ENCODE measurements around the gene PTPRE.

DNA sequence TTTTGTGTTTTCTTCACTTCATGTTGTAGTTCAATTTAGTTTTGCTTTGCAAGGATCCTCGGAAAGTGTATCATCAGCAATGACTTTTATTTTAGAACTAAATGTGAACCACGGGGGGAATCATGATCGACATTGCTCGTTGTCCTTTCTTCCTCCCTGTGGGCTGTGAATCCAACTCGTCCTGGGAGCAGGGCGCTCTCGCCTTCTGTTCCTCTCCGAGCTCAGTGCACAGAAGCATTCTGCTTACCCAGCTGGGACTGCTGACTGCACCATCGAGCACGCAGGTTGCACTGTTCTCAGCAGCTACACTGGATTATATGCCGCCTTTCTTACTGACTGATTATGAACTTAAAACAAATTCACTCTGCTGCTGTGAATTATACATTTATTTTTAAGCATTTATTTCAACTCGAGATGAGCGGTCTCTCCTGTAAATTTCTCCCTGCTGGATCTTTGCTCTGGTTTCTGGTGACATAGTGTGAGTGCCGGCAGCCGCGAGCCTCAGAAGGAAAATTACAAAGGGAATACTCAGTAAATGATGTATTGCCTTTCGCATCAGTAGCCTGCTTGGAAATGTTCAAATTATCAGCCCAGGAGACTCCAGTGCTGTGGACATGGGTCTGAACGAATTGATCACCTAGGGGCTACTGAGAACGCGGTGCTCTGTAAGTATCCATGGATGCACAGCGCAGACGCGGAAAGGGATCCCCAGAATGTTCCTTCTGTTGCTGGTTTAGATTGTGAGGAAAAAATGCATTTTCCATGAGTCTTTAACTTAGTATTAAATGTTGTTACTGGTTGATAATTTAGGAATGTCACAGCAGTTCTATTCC, 92.6 kb downstream of the PTPRE start:
- no peak for TF ChIP-seq POLR2A (IDR thresholded peaks at IDR 0.05; ENCODE audit: low read depth, low read length)
- TF ChIP-seq BHLHE40 (IDR thresholded peaks at IDR 0.05; ENCODE audit: low read depth, low read length), result no peak
- no peak for TF ChIP-seq ELK1 (IDR thresholded peaks at IDR 0.05; ENCODE audit: borderline replicate concordance, low read depth, low read length)
- TF ChIP-seq, protein P1, sequence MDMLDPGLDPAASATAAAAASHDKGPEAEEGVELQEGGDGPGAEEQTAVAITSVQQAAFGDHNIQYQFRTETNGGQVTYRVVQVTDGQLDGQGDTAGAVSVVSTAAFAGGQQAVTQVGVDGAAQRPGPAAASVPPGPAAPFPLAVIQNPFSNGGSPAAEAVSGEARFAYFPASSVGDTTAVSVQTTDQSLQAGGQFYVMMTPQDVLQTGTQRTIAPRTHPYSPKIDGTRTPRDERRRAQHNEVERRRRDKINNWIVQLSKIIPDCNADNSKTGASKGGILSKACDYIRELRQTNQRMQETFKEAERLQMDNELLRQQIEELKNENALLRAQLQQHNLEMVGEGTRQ (IDR thresholded peaks at IDR 0.05; ENCODE audit: low read depth, low read length), result no peak
- no peak for TF ChIP-seq CTCF (conservative IDR thresholded peaks at IDR 0.05; ENCODE audit: low read depth, low read length)
- TF ChIP-seq CHD1 (IDR thresholded peaks at IDR 0.05; ENCODE audit: low read depth, low read length), result no peak
- no peak for TF ChIP-seq RAD21 (IDR thresholded peaks at IDR 0.05; ENCODE audit: low read length)
- TF ChIP-seq MXI1 (IDR thresholded peaks at IDR 0.05; ENCODE audit: borderline replicate concordance, low read depth, low read length), result no peak
- TF ChIP-seq CEBPB (IDR thresholded peaks at IDR 0.05; ENCODE audit: low read depth, low read length), result no peak
- no peak for TF ChIP-seq MAFK (IDR thresholded peaks at IDR 0.05; ENCODE audit: low read depth, low read length)
- TF ChIP-seq RFX5 (IDR thresholded peaks at IDR 0.05; ENCODE audit: low read depth, low read length), result no peak
- TF ChIP-seq MAZ (IDR thresholded peaks at IDR 0.05; ENCODE audit: borderline replicate concordance, low read depth, low read length), result no peak
